CD4-positive, alpha-beta T cell treated with Interleukin-6 at 100 ng/mL for 8 hours (primary cell): ENCODE results near the gene TNFSF10.
A peak's percentile ranks its signal among the peaks of the same experiment; 100 is the strongest.
"Not testable (repeated sequence)": the region's sequence is repeated elsewhere in the genome, so short reads cannot be mapped to it uniquely, and the experiment has no call there.

ENCODE experiments used
- DNase-seq: peaks from one replicate; pipeline ENCODE4 v3.0.0-alpha.2; 2020; ENCODE audit warnings: mixed read lengths, low spot score

Gene TNFSF10

GRCh38 chr3:172543884-172544283 lies 20.7 kb upstream of the TNFSF10 start:
- DNase-seq = no peak

GRCh38 chr3:172543419-172543818 lies 20.2 kb upstream of the TNFSF10 start:
- DNase-seq = no peak

GRCh38 chr3:172542999-172543398 lies 19.8 kb upstream of the TNFSF10 start:
- no peak for DNase-seq

- no peak for DNase-seq
Observed at GRCh38 chr3:172541945-172542488, 18.8 kb upstream of the TNFSF10 start.

- no peak for DNase-seq
Observed at GRCh38 chr3:172540049-172540448, 16.8 kb upstream of the TNFSF10 start.

GRCh38 chr3:172539273-172539672 lies 16.0 kb upstream of the TNFSF10 start:
- no peak for DNase-seq

GRCh38 chr3:172538368-172539151 lies 15.3 kb upstream of the TNFSF10 start:
- no peak for DNase-seq

- DNase-seq = no peak
Observed at GRCh38 chr3:172537507-172538158, 14.4 kb upstream of the TNFSF10 start.

GRCh38 chr3:172536993-172537419 lies 13.8 kb upstream of the TNFSF10 start:
- DNase-seq = peak; percentile 18

- DNase-seq = no peak
Observed at GRCh38 chr3:172536505-172536904, 13.3 kb upstream of the TNFSF10 start.

- DNase-seq = peak; percentile 55
Observed at GRCh38 chr3:172530566-172530965, 7.3 kb upstream of the TNFSF10 start.

GRCh38 chr3:172530101-172530561 lies 6.9 kb upstream of the TNFSF10 start:
- DNase-seq = no peak

- DNase-seq = no peak
Observed at GRCh38 chr3:172528677-172529076, 5.4 kb upstream of the TNFSF10 start.

GRCh38 chr3:172527306-172527705 lies 4.1 kb upstream of the TNFSF10 start:
- DNase-seq = no peak

GRCh38 chr3:172525116-172525613 lies 1.9 kb upstream of the TNFSF10 start:
- DNase-seq = no peak

GRCh38 chr3:172524611-172525010 lies 1.4 kb upstream of the TNFSF10 start:
- DNase-seq = no peak

GRCh38 chr3:172521837-172522726 lies 1.1 kb downstream of the TNFSF10 start:
- DNase-seq = not testable (repeated sequence)

- DNase-seq = peak; percentile 38
Observed at GRCh38 chr3:172520301-172520831, 2.9 kb downstream of the TNFSF10 start.

GRCh38 chr3:172519740-172520139 lies 3.5 kb downstream of the TNFSF10 start:
- peak; percentile 18 for DNase-seq

GRCh38 chr3:172518929-172519640 lies 4.1 kb downstream of the TNFSF10 start:
- DNase-seq = no peak
